Spleen (tissue), 7 donors: ENCODE results near the gene SPAG17.

Experiments
- CTCF ChIP-seq, 11 experiments: fragments of 200-600 bp in 7 of 11; fragments of 450-650 bp in 4 of 11; sonication (generic) in 4 of 11; IDR thresholded peaks in 8 of 11; conservative IDR thresholded peaks in 3 of 11; 1 replicate in 7 of 11; 2 replicates in 4 of 11; pipeline versions ENCODE4 v1.4.0 to v1.8.0; 2016 to 2021; ENCODE audit warnings: antibody characterized with exemption in 11 of 11, inconsistent platforms in 4 of 11, mild to moderate bottlenecking in 1 of 11
- POLR2A ChIP-seq, 3 donors: fragments of 450-650 bp; IDR thresholded peaks; one replicate each; pipeline ENCODE4 v1.5.1; 2017; ENCODE audit warnings: antibody characterized with exemption in 3 of 3, mild to moderate bottlenecking in 1 of 3
- POLR2AphosphoS5 ChIP-seq, 3 donors: sonication (generic); formaldehyde crosslinking; IDR thresholded peaks; one replicate each; pipeline ENCODE4 v1.5.1; 2017; ENCODE audit warnings: antibody characterized with exemption in 3 of 3
- donor health status: DM: no; HTN: no; CAD: no; lungs with moderate emphysema.
- donor health status: DM: no; HTN: no; CAD: no.
- donor health status: DM: no; HTN: no; CAD: no.

GRCh38 chr1:118144684-118145083 lies 40.3 kb downstream of the SPAG17 start:
- TF ChIP-seq POLR2A (IDR thresholded peaks at IDR 0.05) = no peak
- TF ChIP-seq CTCF (IDR thresholded peaks at IDR 0.05 in 8 of 11, conservative IDR thresholded peaks at IDR 0.05 in 3 of 11) = no peak
- TF ChIP-seq POLR2AphosphoS5 (IDR thresholded peaks at IDR 0.05) = no peak
